ENCODE data around the gene TRPV4.
"Not testable (repeated sequence)": the region's sequence is repeated elsewhere in the genome, so short reads cannot be mapped to it uniquely, and the experiment has no call there.

The TRPV4 gene

GRCh38 chr12:109833307-109834189 lies at the start of gene TRPV4:
TRPV4 (minus strand) TSS chr12:109833398; CDS start chr12:109814796, 18,602 bp downstream.
- no peak for DNase-seq

GRCh38 chr12:109881752-109882151 lies 48.6 kb upstream of the TRPV4 start:
- no peak for DNase-seq

GRCh38 chr12:109880938-109881337 lies 47.7 kb upstream of the TRPV4 start:
- DNase-seq = no peak

- DNase-seq = no peak
These were observed 47.1 kb upstream of the TRPV4 start, which contains the start of gene GLTP for GRCh38 chr12:109880043-109880931. GLTP (minus strand) TSS chr12:109880541; CDS start chr12:109880374, 167 bp downstream.

- no peak for DNase-seq
These were observed 46.3 kb upstream of the TRPV4 start for GRCh38 chr12:109879351-109880042.

GRCh38 chr12:109878749-109879148 lies 45.6 kb upstream of the TRPV4 start:
- no peak for DNase-seq

GRCh38 chr12:109878247-109878625 lies 45.0 kb upstream of the TRPV4 start:
- no peak for DNase-seq

- DNase-seq = no peak
These were observed 44.5 kb upstream of the TRPV4 start for GRCh38 chr12:109877504-109878246.

- no peak for DNase-seq
These were observed 43.2 kb upstream of the TRPV4 start for GRCh38 chr12:109876406-109876805.

GRCh38 chr12:109875572-109876131 lies 42.5 kb upstream of the TRPV4 start:
- no peak for DNase-seq

GRCh38 chr12:109873653-109874052 lies 40.5 kb upstream of the TRPV4 start:
- no peak for DNase-seq

- no peak for DNase-seq
These were observed 38.6 kb upstream of the TRPV4 start for GRCh38 chr12:109871668-109872314.

- DNase-seq = no peak
These were observed 37.5 kb upstream of the TRPV4 start for GRCh38 chr12:109870648-109871047.

GRCh38 chr12:109868182-109869051 lies 35.2 kb upstream of the TRPV4 start:
- no peak for DNase-seq

- no peak for DNase-seq
These were observed 31.7 kb upstream of the TRPV4 start for GRCh38 chr12:109864916-109865315.

GRCh38 chr12:109863847-109864712 lies 30.9 kb upstream of the TRPV4 start:
- DNase-seq = no peak

- DNase-seq = not testable (repeated sequence)
These were observed 29.3 kb upstream of the TRPV4 start for GRCh38 chr12:109862491-109862890.

- DNase-seq = no peak
These were observed 28.6 kb upstream of the TRPV4 start for GRCh38 chr12:109861689-109862314.

- no peak for DNase-seq
These were observed 27.8 kb upstream of the TRPV4 start for GRCh38 chr12:109860977-109861376.
